Ovary (tissue), 9 donors: ENCODE results near the gene ZFPM1. TPM values are rescaled to one million over a fixed set of nuclear protein-coding genes. Genes with fewer than 3 reads are reported as not detected.

Experiments
- DNase-seq, 5 donors: peaks; one replicate each; pipeline ENCODE4 v3.0.0-alpha.2; 2019 to 2020
- H3K27ac ChIP-seq, 2 donors: fragments of 200-600 bp; one replicate each; pipeline versions ENCODE4 v1.5.1 to v1.8.0; 2019 to 2022
- H3K27me3 ChIP-seq: fragments of 200-600 bp; one replicate; pipeline ENCODE4 v1.8.0; 2022
- H3K36me3 ChIP-seq: fragments of 200-600 bp; sonication (generic); one replicate; pipeline ENCODE4 v1.5.1; 2019
- H3K4me1 ChIP-seq: one replicate; pipeline ENCODE4 v1.8.1; 2013; ENCODE audit warnings: mild to moderate bottlenecking, moderate library complexity; ENCODE audit not compliant: insufficient read depth
- H3K4me3 ChIP-seq: fragments of 200-600 bp; sonication (generic); one replicate; pipeline ENCODE4 v1.5.1; 2017
- H3K9me3 ChIP-seq, 2 donors: fragments of 200-600 bp in 1 of 2; sonication (generic) in 1 of 2; one replicate each; pipeline versions ENCODE4 v1.5.1 to v1.8.1; 2013 to 2019; ENCODE audit warnings: mild to moderate bottlenecking in 1 of 2, moderate library complexity in 1 of 2
- CTCF ChIP-seq, 3 donors: fragments of 450-650 bp in 2 of 3; fragments of 200-600 bp in 1 of 3; IDR thresholded peaks; one replicate each; pipeline versions ENCODE4 v1.5.1 to v1.8.0; 2016 to 2022; ENCODE audit warnings: antibody characterized with exemption in 3 of 3, mild to moderate bottlenecking in 1 of 3
- EP300 ChIP-seq: sonication (generic); formaldehyde crosslinking; IDR thresholded peaks from one replicate; pipeline ENCODE4 v1.6.1; 2017; ENCODE audit warnings: antibody characterized with exemption
- POLR2A ChIP-seq: fragments of 450-650 bp; IDR thresholded peaks from one replicate; pipeline ENCODE4 v1.6.1; 2017; ENCODE audit warnings: antibody characterized with exemption, mild to moderate bottlenecking, moderate library complexity
- WGBS, 3 donors: extraction: QIAGEN DNeasy Blood & Tissue Kit in 1 of 3; methylation state at CpG; one replicate each; pipeline versions ENCODE4 v1.1.5 to v1.1.7; 2013 to 2017; 5-methylcytosine and 5-hydroxymethylcytosine counted together
- intact Hi-C, 4 donors: fragments of 100-400 bp; cut with DNase I; formaldehyde crosslinking; loops; one replicate each; pipeline versions ENCODE4 v1.11.0 to v1.15.1; 2022 to 2023
- polyA plus RNA-seq, 2 donors: library from polyadenylated mRNA; stranded (reverse); fragments of 200-250 nt in 1 of 2; fragments of 350-450 nt in 1 of 2; fragmentation: Illumina TruSeq in 1 of 2; extraction: RNeasy Lipid Tissue Mini Kit (QIAGEN cat#74804) in 1 of 2; gene quantifications; one replicate each; pipeline ENCODE4 v1.2.3, GENCODE V29; 2013 to 2014
- total RNA-seq, 7 donors: library from RNA; depleted of rRNA in 2 of 7; stranded (reverse); fragments of >200 nt in 2 of 7; fragmentation: NEBNext Ultra II Directional in 3 of 7; extraction: Animal tissue kit (Norgen Biotek cat#: 25700) in 3 of 7; gene quantifications; one replicate each; pipeline versions ENCODE4 v1.1.0 to v1.2.4, GENCODE V29; 2016 to 2023
- donor health status: DM: no; HTN: no; CAD: no; lungs with moderate emphysema.
- donor health status: DM: no; HTN: no; CAD: no.
- donor health status: Bipolar disorder and iron deficiency.
- donor health status: DM: yes; HTN: yes; CAD: no.
- donor health status: DM: no; HTN: no; CAD: no.
- donor health status: DM: yes; HTN: yes; CAD: no.

ZFPM1 gene
- total and polyA plus RNA-seq, 9 donors: 0.10 to 11.4 (median 3.5) TPM

GRCh38 chr16:88486398-88487123, 33.5 kb downstream of the ZFPM1 start:
- intact Hi-C loops: no loop called here
- 92 to 98% (median 93%) methylated on average over 6 of the region's 6 CpGs for WGBS, 3 donors
- no peaks in the 10 kb centered on the region for H3K4me1 ChIP-seq

GRCh38 chr16:88487124-88487432, 34.0 kb downstream of the ZFPM1 start:
- H3K9me3 ChIP-seq: no peaks in the 10 kb centered on the region
- H3K27me3 ChIP-seq: no peaks in the 10 kb centered on the region
- TF ChIP-seq EP300 (no peak), CTCF (IDR thresholded peaks at IDR 0.05) (no peak), POLR2A (no peak)
- no peaks in the 10 kb centered on the region for H3K36me3 ChIP-seq
- no peak overlapping the region for H3K4me3 ChIP-seq
- H3K27ac ChIP-seq: no peak overlapping the region
- WGBS, 3 donors: 65 to 87% (median 79%) methylated on average over 3 of the region's 3 CpGs
- intact Hi-C loops: no loop called here
- no peak for DNase-seq
- H3K4me1 ChIP-seq: no peaks in the 10 kb centered on the region

More at GRCh38 chr16:88486398-88487123, 33.5 kb downstream of the ZFPM1 start:
- Histone ChIP-seq H3K9me3 (no peaks in the 10 kb centered on the region), H3K36me3 (no peaks in the 10 kb centered on the region), H3K4me3 (no peak overlapping the region), H3K27ac (no peak overlapping the region), H3K27me3 (no peaks in the 10 kb centered on the region)
- TF ChIP-seq POLR2A (no peak), EP300 (no peak), CTCF (IDR thresholded peaks at IDR 0.05) (no peak)
- no peak for DNase-seq

GRCh38 chr16:88487920-88488851, 35.1 kb downstream of the ZFPM1 start:
- Histone ChIP-seq H3K9me3 (no peaks in the 10 kb centered on the region), H3K27me3 (no peaks in the 10 kb centered on the region), H3K4me1 (no peaks in the 10 kb centered on the region), H3K36me3 (no peaks in the 10 kb centered on the region), H3K27ac (no peak overlapping the region), H3K4me3 (no peak overlapping the region)
- no peak for DNase-seq
- WGBS, 3 donors: 73 to 80% (median 79%) methylated on average over 52 to 54 of the region's 54 CpGs
- intact Hi-C loops: no loop called here
- no peak for TF ChIP-seq CTCF (IDR thresholded peaks at IDR 0.05)

- Histone ChIP-seq H3K4me3 (no peak overlapping the region), H3K9me3 (no peaks in the 10 kb centered on the region), H3K27me3 (no peaks in the 10 kb centered on the region), H3K27ac (no peak overlapping the region), H3K36me3 (no peaks in the 10 kb centered on the region), H3K4me1 (no peaks in the 10 kb centered on the region)
- WGBS, 3 donors: 84 to 89% (median 86%) methylated on average over 23 to 24 of the region's 24 CpGs
- no peak for DNase-seq
- TF ChIP-seq CTCF (IDR thresholded peaks at IDR 0.05) (no peak), POLR2A (no peak), EP300 (no peak)
- intact Hi-C loops: no loop called here
These were observed 36.2 kb downstream of the ZFPM1 start for GRCh38 chr16:88489163-88489741.
